Activated CD4-positive, alpha-beta T cell treated with anti-CD3 and anti-CD28 coated beads for 4 hours (primary cell): ENCODE data around the gene GNB1.

Experiments
- DNase-seq, 2 donors: peaks; one replicate each; pipeline ENCODE4 v3.0.0-alpha.2; 2020

Gene GNB1

GRCh38 chr1:1907098-1907736 is 16.3 kb upstream of the GNB1 start:
- DNase-seq, result no peak

GRCh38 chr1:1906185-1907097 is 15.6 kb upstream of the GNB1 start:
- DNase-seq, result peak; percentile 63 to 68

GRCh38 chr1:1903224-1903623 is 12.3 kb upstream of the GNB1 start:
- DNase-seq, result no peak

- no peak for DNase-seq
Measured at GRCh38 chr1:1901641-1902294, 10.9 kb upstream of the GNB1 start.

- DNase-seq, result no peak
Measured at GRCh38 chr1:1900883-1901640, 10.2 kb upstream of the GNB1 start.

GRCh38 chr1:1899967-1900327 is 9.1 kb upstream of the GNB1 start:
- DNase-seq, result no peak

GRCh38 chr1:1899266-1899966 is 8.5 kb upstream of the GNB1 start:
- DNase-seq, result no peak

GRCh38 chr1:1898246-1898933 is 7.5 kb upstream of the GNB1 start:
- DNase-seq, result no peak

- no peak for DNase-seq
Measured at GRCh38 chr1:1895456-1896336, 4.8 kb upstream of the GNB1 start.

- DNase-seq, result no peak
Measured at GRCh38 chr1:1895060-1895418, 4.2 kb upstream of the GNB1 start.

- DNase-seq, result no peak
Measured at GRCh38 chr1:1894354-1895059, 3.6 kb upstream of the GNB1 start.

GRCh38 chr1:1893997-1894353 is 3.1 kb upstream of the GNB1 start:
- DNase-seq, result no peak

- no peak for DNase-seq
Measured at GRCh38 chr1:1893291-1893985, 2.6 kb upstream of the GNB1 start.

GRCh38 chr1:1892763-1893120 is 1.9 kb upstream of the GNB1 start:
- DNase-seq, result no peak

- peak; percentile 34 to 41 for DNase-seq
Measured at GRCh38 chr1:1892079-1892762, 1.3 kb upstream of the GNB1 start.

GRCh38 chr1:1891349-1892078 is 627 bp upstream of the GNB1 start:
- DNase-seq, result peak; percentile 83 to 88

GRCh38 chr1:1889847-1890505 is 911 bp downstream of the GNB1 start:
- DNase-seq, result peak; percentile 26 to 32
